Left colon (tissue), 2 donors: ENCODE measurements around the gene CENPE. TPM values are rescaled to one million over a fixed set of nuclear protein-coding genes. Genes with fewer than 3 reads are reported as not detected.
A peak's percentile ranks its signal among the peaks of the same experiment; 100 is the strongest.
"Not testable (repeated sequence)": the region's sequence is repeated elsewhere in the genome, so short reads cannot be mapped to it uniquely, and the experiment has no call there.

Experiments
- ATAC-seq: fragments of 200-7000 bp; cut with Tn5 transposase; one replicate; pipeline ENCODE4 v1.9.1; 2020; ENCODE audit warnings: mild to moderate bottlenecking, moderate library complexity
- DNase-seq, 2 donors: peaks; one replicate each; pipeline ENCODE4 v3.0.0-alpha.2; 2020
- intact Hi-C, 2 donors: fragments of 100-400 bp; cut with DNase I in 1 of 2; cut with micrococcal nuclease in 1 of 2; formaldehyde crosslinking; loops; one replicate each; pipeline versions ENCODE4 v1.11.2 to v1.14.0; 2022; cut with DNase I, micrococcal nuclease
- long read RNA-seq: library from polyadenylated mRNA; unstranded; transcript quantifications from one replicate; pipeline ENCODE4 v2.0.0, GENCODE V29; 2021
- total RNA-seq, 2 donors: library from RNA; stranded (reverse); fragmentation: NEBNext Ultra II Directional; extraction: Animal tissue kit (Norgen Biotek cat#: 25700); gene quantifications; one replicate each; pipeline ENCODE4 v1.2.1, GENCODE V29; 2021
- donor health status: DM: no; HTN: no; CAD: no.
- donor health status: DM: yes; HTN: yes; CAD: no.

The CENPE gene
- 1 to 10 TPM; 2.2 to 6.6 TPM for total RNA-seq
- long read RNA-seq, partial matches to known transcripts, result 3 of 4 reads
- long read RNA-seq, other reads (novel, unspliced or antisense), result 1 of 4 reads

- ATAC-seq, result peak; percentile 96
- peak; percentile 78 to 91 for DNase-seq
- intact Hi-C loops, result no loop called here
These were observed at the start of gene CENPE for GRCh38 chr4:103198111-103198765. Gene CENPE (minus strand): TSS chr4:103198343. CDS start chr4:103198319, 24 bp downstream.

DNA sequence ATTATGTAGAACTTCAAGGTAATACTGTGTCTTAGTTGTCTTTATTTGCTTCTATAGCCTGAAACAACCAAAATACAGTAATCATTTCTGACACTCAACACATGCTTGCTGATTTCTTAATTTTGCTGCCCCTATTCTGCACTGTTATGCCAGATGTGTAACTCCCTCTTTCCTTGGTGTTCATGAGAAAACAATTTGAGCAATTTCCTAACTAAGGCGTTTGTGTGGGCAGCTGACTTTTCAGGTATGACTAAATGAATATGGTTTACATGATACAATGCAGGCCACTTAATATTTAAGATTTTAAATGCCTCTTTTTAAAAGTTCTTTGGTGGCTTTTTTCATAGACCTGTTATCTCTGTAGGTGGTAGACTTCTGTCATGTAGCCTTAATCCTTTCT is 46.1 kb upstream of the CENPE start:
- no peak for ATAC-seq

DNA sequence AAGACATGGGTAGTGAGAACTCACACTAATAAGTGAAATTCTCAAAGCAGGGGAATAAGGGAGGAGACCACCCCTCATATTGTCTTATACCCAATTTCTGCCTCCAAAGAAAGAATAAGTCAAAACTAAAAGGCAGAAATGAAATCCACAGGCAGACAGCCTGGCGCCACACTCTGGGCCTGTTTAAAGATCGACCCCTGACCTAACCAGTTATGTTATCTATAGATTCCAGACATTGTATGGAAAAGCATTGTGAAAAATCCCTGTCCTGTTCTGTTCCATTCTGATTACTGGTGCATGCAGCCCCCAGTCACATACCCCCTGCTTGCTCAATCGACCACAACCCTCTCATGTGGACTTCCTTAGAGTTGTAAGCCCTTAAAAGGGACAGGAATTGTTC is 32.8 kb upstream of the CENPE start:
- ATAC-seq, intact Hi-C loops, DNase-seq: not testable (repeated sequence)

More for the DNA sequence above, 46.1 kb upstream of the CENPE start:
- intact Hi-C loops, result no loop called here
- no peak for DNase-seq

DNA sequence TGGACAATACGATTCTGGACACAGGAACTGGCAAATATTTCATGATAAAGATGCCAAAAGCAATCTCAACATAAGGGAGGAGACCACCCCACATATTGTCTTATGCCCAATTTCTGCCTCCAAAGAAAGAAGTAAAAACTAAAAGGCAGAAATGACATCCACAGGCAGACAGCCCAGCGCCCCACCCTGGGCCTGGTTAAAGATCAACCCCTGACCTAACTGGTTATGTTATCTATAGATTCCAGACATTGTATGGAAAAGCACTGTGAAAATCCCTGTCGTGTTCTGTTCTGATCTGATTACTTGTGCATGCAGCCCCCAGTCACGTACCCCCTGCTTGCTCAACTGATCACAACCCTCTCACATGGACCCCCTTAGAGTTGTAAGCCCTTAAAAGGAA is 25.4 kb upstream of the CENPE start:
- DNase-seq (peak in 1 of 2 donors; percentile 55), ATAC-seq (peak; percentile 45)
- intact Hi-C loops, result not testable (repeated sequence)

GRCh38 chr4:103207673-103208072 is 9.5 kb upstream of the CENPE start:
- intact Hi-C loops, result no loop called here
- ATAC-seq (peak; percentile 50), DNase-seq (no peak)

DNA sequence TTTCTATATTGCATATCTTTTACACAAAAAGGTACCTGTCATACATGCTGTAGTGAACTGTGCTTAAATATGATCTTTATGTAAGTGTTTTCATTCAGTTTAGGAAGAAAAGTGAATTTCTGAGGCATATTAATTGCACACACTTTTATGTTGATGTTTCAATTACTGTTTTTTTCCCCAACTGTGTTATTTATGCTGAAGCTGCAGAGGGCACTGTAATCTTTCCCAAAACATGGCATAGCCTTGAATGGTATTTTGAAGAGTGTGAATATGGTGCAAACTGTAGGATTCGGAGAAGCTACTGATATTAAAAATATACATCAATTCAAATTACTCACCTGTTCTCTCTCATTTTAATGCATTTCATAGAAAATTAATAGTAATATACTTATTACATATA is 6.0 kb upstream of the CENPE start:
- no peak for ATAC-seq
- no peak for DNase-seq
- intact Hi-C loops, result no loop called here

GRCh38 chr4:103201724-103202123 is 3.6 kb upstream of the CENPE start:
- intact Hi-C loops, result no loop called here
- DNase-seq (no peak), ATAC-seq (no peak)

DNA sequence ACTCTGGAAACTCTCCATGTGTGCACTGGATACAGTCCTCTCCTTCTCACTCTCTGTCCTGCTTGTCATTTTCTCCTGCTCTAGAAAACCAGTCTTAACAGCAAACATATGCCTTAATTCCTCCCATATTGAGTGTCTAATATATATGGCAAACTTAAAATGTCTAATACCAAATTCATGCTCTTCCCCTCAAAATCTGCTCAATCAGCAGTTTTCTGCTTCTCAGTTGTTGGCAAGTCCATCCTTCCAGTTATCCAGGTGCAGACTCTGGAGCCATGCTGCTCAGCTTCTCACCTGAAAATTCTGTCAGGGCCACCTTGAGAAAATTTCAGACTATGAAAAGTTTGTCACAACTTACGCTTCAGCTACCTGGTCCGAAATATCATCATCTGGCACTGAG is 3.1 kb upstream of the CENPE start:
- DNase-seq (no peak), ATAC-seq (no peak)
- intact Hi-C loops, result no loop called here

GRCh38 chr4:103199009-103199408 is 866 bp upstream of the CENPE start:
- intact Hi-C loops, result no loop called here
- DNase-seq (no peak), ATAC-seq (no peak)

DNA sequence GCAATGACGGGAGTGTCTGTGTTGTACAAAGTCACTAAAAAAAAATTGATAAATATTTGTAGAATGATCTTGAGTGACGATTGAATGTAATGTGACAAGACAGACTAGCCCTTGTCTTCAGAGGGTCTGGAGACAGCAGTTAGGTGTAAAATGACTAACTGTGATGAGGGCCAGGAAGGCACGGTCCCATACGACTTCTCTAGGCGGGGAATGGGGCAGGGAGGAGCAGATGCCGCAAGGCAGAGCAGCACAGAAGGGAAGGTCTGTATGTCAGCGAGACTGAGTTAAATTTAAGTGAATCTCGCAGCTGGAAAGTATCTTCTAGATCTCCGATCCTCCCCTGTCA is 405 bp downstream of the CENPE start:
- DNase-seq (no peak), ATAC-seq (peak; percentile 64)
- intact Hi-C loops, result no loop called here

DNA sequence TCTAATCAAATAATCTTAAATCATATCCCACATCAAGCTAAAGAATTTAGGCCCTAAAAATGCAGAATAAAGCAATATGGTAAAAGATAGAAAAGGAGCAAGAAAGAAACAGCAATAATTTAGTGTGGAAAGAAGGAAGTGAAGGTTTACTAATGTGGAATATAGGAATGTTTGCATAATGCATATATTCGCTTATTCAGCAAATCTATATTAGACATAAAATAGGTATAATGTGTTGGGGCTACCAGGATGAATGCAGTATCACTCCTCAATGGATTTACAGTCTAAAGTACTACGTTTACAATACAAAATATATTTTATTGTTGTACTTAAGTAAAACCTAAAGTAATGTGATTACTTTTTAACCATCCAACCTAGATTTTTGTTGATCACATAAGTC is 4.7 kb downstream of the CENPE start:
- intact Hi-C loops, result no loop called here
- ATAC-seq (no peak), DNase-seq (no peak)

GRCh38 chr4:103171006-103171405 is 27.1 kb downstream of the CENPE start:
- ATAC-seq (no peak), DNase-seq (no peak)
- intact Hi-C loops, result no loop called here

DNA sequence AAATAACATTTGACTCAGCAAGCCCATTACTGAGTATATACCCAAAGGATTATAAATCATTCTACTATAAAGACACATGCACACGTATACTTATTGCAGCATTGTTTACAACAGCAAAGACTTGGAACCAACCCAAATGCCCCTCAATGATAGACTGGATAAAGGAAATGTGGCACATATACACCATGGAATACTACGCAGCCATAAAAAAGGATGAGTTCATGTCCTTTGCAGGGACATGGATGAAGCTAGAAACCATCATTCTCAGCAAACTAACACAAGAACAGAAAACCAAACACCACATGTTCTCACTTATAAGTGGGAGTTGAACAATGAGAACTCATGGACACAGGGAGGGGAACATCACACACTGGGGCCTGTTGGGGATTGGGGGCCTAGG is 28.4 kb downstream of the CENPE start:
- ATAC-seq, DNase-seq, intact Hi-C loops: not testable (repeated sequence)

GRCh38 chr4:103168993-103169392 is 29.1 kb downstream of the CENPE start:
- DNase-seq, result no peak
- intact Hi-C loops, result no loop called here
- ATAC-seq, result no peak

- DNase-seq (no peak), ATAC-seq (no peak)
- intact Hi-C loops, result no loop called here
These were observed 36.0 kb downstream of the CENPE start for GRCh38 chr4:103162176-103162575.

- ATAC-seq, result no peak
- intact Hi-C loops, result no loop called here
These were observed 39.4 kb downstream of the CENPE start for GRCh38 chr4:103158760-103159159.

GRCh38 chr4:103156106-103156505 is 42.0 kb downstream of the CENPE start:
- DNase-seq (no peak), ATAC-seq (no peak)
- intact Hi-C loops, result no loop called here

More at GRCh38 chr4:103158760-103159159, 39.4 kb downstream of the CENPE start:
- no peak for DNase-seq

DNA sequence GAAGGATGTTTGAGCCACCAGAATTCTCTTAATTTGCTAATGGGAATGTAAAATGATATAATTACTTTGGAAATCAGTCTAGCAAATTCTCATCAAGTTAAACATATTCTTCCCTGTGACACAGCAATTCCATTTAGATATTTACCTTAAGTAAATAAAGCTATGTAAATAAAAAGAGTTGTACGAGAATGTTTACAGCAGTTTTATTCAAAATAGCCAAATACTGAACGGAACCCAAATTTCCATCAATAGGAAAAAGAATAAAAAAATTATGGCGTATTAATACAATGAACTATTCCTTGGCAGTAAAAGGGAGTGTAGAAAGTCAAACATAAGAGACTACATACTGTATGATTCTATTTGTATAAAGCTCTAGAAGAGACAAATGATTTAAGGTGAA is 45.8 kb downstream of the CENPE start:
- ATAC-seq (no peak), DNase-seq (no peak)
- intact Hi-C loops, result no loop called here

DNA sequence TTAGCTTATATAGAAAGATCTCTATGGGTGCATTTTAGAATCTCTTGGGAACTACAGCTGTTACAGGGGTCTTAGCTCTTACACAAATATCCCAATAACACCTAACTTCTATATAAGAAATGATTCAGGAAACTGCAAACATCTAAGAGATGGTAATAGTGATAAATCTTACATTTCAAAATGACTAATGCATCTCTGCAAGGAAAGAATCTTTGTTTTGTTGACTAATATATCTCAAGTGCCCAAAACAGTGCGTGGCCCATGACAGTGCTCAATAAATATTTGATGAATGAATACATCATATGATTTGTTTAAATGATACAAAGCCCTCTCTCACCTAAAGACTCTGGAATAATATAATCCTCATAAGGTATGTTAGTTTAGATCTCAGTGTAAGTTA is 47.5 kb downstream of the CENPE start:
- ATAC-seq (no peak), DNase-seq (no peak)
- intact Hi-C loops, result no loop called here

- intact Hi-C loops, result no loop called here
- ATAC-seq, result no peak
These were observed 53.2 kb downstream of the CENPE start for GRCh38 chr4:103144926-103145325.

DNA sequence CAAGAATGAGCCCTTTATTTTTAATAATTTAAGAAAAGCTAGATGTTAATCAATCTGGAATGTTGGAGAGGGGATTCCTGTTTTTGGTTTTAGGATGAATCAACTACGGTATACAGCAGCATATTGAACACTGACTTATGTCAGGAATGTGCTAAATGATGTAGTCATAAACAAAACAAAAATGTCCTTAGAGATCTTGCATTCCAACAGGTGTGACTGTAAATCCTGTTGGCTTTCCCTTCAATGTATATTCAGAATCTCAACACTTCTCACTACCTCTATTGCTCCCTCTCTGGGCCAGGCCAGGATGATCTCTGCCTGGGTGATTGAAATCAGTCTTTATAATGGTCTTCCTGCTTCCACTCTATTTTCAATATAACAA is 60.7 kb downstream of the CENPE start:
- intact Hi-C loops, result no loop called here
- ATAC-seq, result no peak
- DNase-seq, result no peak

More at GRCh38 chr4:103144926-103145325, 53.2 kb downstream of the CENPE start:
- DNase-seq, result no peak
